K562 (cell line): Measurements from ENCODE around the gene PGM3. TPM values are rescaled to one million over a fixed set of nuclear protein-coding genes. Genes with fewer than 3 reads are reported as not detected.

Experiments
- DDX20 ChIP-seq: fragments of 450-650 bp; IDR thresholded peaks from 2 replicates; pipeline ENCODE4 v1.6.1; 2016; ENCODE audit warnings: missing genetic modification characterization, low read depth, mild to moderate bottlenecking, missing compliant biosample characterization, moderate library complexity
- FOXP1 ChIP-seq: sonication (generic); formaldehyde crosslinking; IDR thresholded peaks from 2 replicates; pipeline ENCODE4 v1.8.0; 2022; ENCODE audit warnings: mild to moderate bottlenecking, missing genetic modification reagents
- MGA ChIP-seq: fragments of 450-650 bp; IDR thresholded peaks from 2 replicates; pipeline ENCODE4 v1.6.1; 2016; ENCODE audit warnings: mild to moderate bottlenecking, moderate library complexity
- MYNN ChIP-seq, 2 experiments: sonication (generic); formaldehyde crosslinking in 1 of 2; IDR thresholded peaks; 2 replicates each; pipeline versions ENCODE4 v1.5.0 to v1.6.1; 2016 to 2020; ENCODE audit warnings: antibody characterized with exemption in 1 of 2, missing genetic modification reagents in 1 of 2
- SLC30A9 ChIP-seq: fragments of 250-450 bp; sonication (Bioruptor Pico); IDR thresholded peaks from 2 replicates; pipeline ENCODE4 v1.8.0; 2022; ENCODE audit warnings: mild to moderate bottlenecking, moderate library complexity
- TCF7 ChIP-seq: sonication (generic); IDR thresholded peaks from 2 replicates; pipeline ENCODE4 v1.6.1; 2016; ENCODE audit warnings: antibody characterized with exemption, borderline replicate concordance
- XRCC5 ChIP-seq: fragments of 200-400 bp; formaldehyde crosslinking; IDR thresholded peaks from 2 replicates; pipeline ENCODE4 v1.6.1; 2017; ENCODE audit warnings: low read depth, mild to moderate bottlenecking, low read length
- ZNF143 ChIP-seq: sonication (generic); formaldehyde crosslinking; IDR thresholded peaks from 2 replicates; pipeline ENCODE4 v1.9.0; 2022; ENCODE audit warnings: mild to moderate bottlenecking, missing genetic modification reagents
- ZNF217 ChIP-seq: sonication (generic); formaldehyde crosslinking; IDR thresholded peaks from 2 replicates; pipeline ENCODE4 v1.8.0; 2022; ENCODE audit warnings: mild to moderate bottlenecking, missing genetic modification reagents
- ZNF263 ChIP-seq: sonication (generic); formaldehyde crosslinking; IDR thresholded peaks from 2 replicates; pipeline ENCODE4 v1.8.0; 2022; ENCODE audit warnings: mild to moderate bottlenecking, missing genetic modification reagents, borderline replicate concordance
- ZNF280B ChIP-seq: fragments of 250-450 bp; sonication (Bioruptor Pico); IDR thresholded peaks from 2 replicates; pipeline ENCODE4 v1.5.1; 2021; ENCODE audit warnings: mild to moderate bottlenecking
- polyA plus RNA-seq, 8 experiments: library from polyadenylated mRNA; depleted of rRNA in 4 of 8; stranded (reverse) in 5 of 8; unstranded in 3 of 8; fragments of >200 nt; fragmentation: Nextera tagmentation in 2 of 8; fragmentation: Illumina TruSeq in 1 of 8; extraction: Ambion mirVana in 2 of 8; extraction: Trizol in 1 of 8; gene quantifications; 2 replicates each; pipeline versions ENCODE4 v1.2.1 to v1.2.3, GENCODE V29; 2011 to 2014; ENCODE audit warnings: inconsistent platforms in 1 of 8, missing spikeins in 1 of 8
- total RNA-seq, 7 experiments: library from RNA; depleted of rRNA in 6 of 7; stranded (reverse); fragments of >200 nt in 6 of 7; fragmentation: Illumina TruSeq in 2 of 7; extraction: Trizol in 2 of 7; gene quantifications; 2 replicates each; pipeline versions ENCODE4 v1.2.1 to v1.2.3, GENCODE V29; 2011 to 2021; ENCODE audit warnings: low replicate concordance in 1 of 7

PGM3 gene
- total and polyA plus RNA-seq, 9 of the 15 experiments (the other 6 are each of a cell fraction or from before 2014, with no cell fraction given): 19.1 to 107 (median 50.5) TPM

GRCh38 chr6:83192871-83193746, at the start of gene PGM3, which contains the start of gene RWDD2A (continued):
- TF ChIP-seq MGA (0 out of 2 replicates have a peak, but pooled peaks have one; percentile 2), XRCC5 (no peak), MYNN (IDR thresholded peaks at IDR 0.05) (no peak), MYNN (CRISPR knock-in tag; IDR thresholded peaks at IDR 0.05) (no peak), ZNF217 (no peak), FOXP1 (CRISPR knock-in tag) (peak; percentile 81; the same call in 1 of the 2 replicates), ZNF263 (CRISPR knock-in tag) (no peak), ZNF143 (CRISPR knock-in tag) (no peak), SLC30A9 (CRISPR knock-in tag) (no peak), DDX20 (tag) (no peak), ZNF280B (no peak), TCF7 (no peak)
